Stimulated activated CD4-positive, alpha-beta T cell treated with anti-CD3 and anti-CD28 coated beads, Interleukin-2, amount 100 ng/mL, for 4 hours (primary cell): ENCODE measurements around the gene CCDC85B.

Experiments used
- DNase-seq: peaks from one replicate; pipeline ENCODE4 v3.0.0-alpha.2; 2020; ENCODE audit warnings: low read depth

The CCDC85B gene

GRCh38 chr11:65869643-65870306, 20.7 kb upstream of the CCDC85B start:
- no peak for DNase-seq

GRCh38 chr11:65870307-65870658, 20.2 kb upstream of the CCDC85B start:
- no peak for DNase-seq

DNA sequence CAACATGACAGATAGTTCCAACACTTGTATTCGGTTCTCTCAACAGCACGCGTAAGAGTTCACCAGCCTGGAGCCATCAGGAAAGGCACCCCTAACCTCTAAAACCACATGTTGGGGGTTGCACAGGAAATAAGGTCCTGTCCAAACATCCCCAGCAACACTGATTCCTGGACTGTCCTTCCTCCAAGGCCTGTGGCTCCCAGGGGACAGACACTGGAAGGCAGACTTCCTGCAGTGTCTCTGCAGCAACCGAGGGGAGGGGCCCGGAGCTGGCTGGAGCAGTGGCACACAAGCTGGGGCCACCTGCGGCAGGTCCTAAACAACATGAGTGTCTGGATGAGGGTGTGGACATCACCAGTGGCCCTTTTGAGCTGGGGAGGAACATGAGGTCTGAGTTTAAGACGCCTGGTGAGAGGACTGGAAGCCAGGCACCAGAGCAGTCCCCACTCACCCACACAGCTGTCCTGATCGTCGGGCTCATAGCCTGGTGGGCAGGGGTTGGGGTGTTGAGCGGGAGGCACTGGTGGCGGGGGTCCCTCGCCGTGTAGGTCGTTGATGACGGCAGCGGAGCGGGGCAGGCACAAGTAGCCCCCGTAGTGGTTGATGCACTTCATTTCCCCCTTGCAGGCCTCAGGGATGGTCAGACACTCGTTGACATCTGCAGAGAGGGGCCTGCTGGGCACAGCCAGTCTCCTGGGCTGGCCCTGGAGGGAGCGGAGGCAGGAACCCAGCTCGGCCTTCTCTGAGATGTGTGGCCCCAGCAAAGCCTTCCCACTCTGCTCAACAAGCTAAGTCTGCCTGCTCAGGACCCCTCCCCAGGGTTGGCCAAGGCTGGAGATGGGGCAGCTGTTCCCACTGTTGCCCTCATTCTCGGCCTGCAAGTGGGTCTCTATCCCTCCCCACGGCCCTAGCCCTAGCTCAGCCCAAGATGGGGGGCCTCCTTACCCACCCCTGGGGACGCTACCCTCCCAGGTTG, 19.5 kb upstream of the CCDC85B start:
- no peak for DNase-seq

GRCh38 chr11:65871811-65872548, 18.5 kb upstream of the CCDC85B start:
- no peak for DNase-seq

DNA sequence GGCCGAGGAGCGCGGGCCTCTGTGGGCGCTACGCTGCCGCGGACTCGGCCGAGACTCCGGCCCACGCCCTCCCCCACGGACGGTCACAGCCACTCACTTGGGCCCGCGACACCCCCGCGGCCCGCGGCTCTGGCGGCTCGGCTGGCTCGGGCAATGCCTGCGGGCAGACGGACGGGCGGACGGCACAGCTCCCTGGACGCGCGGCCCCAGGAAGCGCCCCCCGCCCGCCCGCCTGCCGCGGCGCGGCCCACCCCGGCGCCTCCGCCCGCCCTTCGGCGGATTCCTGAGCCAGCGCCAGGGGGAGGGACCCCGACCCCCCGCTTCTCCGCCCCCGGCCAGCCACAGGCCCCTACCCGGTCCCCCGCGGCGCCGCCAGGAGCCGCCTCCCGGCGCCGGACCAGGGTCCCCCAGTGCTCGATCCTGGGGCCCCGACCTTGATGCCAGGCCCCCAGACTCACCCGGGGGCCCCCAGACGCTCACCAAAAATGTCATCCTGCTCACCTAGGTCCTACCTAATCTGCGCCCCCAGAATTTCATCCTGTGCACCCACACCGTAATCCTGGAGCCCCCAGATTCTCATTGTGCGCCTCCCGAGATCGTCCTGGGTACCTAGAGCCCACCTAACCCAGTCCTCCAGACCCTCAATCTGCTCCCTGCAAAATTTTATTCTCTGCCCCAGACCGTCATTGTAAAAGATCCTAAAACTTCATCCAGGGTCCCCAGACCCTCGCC, 17.7 kb upstream of the CCDC85B start, which contains the start of gene EFEMP2:
Gene EFEMP2, minus strand, starts transcription at position 215 of the 732 bp plus-strand sequence. CDS start 446 bp downstream, outside the sequence.
- no peak for DNase-seq

DNA sequence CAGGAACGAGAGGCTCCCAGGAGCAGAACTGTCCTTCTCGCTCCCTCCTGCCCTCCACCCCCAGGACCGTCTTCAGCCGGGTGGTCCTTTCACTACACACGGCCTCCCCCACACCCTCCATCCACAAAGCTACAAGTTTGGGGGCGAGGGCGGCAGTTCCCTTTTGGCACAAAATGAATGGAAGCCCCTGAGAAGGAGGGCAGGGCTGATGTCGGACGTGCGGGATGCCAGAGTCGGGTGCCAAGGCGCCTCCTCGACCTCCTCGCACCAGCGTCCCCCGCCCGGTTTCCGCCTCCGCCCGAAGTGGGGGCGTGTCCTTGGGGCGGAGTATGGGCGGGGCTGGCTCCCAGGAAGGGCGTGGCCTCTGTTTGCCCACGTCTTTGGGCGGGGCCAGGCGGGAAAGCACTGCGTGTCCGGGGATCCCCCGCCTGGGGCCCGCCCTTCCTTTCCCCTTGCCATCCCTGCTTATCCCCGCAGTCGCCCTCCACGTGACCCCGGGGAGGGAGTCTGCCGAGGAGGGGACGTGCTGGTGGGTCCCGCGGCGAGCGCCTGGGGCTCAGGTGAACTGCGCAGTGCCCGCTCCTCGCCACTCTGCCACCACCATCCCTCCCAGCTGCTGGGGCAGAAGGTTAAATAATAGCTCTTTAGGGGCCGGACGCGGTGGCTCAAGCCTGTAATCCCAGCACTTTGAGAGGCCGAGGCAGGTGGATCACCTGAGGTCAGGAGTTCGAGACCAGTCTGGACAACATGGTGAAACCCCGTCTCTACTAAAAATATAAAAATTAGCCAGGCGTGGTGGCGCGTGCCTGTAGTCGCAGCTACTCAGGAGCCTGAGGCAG, 16.9 kb upstream of the CCDC85B start:
- peak; percentile 93 for DNase-seq

DNA sequence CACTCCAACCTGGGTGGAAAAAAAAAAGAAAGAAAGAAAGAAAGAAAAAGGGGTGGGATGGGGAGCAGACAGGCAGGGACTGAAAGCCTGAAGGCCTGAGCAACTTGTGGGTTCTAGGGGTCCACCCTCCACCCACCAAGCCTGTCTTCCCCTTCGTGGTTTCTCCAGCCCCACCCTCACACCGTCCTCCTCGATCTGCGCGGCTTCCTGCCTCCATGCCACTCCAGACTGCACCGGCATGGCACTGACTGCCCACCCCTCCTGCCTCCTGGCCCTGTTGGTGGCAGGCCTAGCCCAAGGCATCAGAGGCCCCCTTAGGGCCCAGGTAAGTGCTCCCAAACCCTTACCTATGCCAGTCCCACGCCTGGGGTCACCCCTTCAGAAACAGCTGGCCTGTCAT, 10.9 kb upstream of the CCDC85B start, which contains the start of gene CTSW:
Gene CTSW, plus strand, starts transcription at position 221 of the 400 bp plus-strand sequence. Its CDS starts 18 bp downstream, at position 239.
- no peak for DNase-seq

DNA sequence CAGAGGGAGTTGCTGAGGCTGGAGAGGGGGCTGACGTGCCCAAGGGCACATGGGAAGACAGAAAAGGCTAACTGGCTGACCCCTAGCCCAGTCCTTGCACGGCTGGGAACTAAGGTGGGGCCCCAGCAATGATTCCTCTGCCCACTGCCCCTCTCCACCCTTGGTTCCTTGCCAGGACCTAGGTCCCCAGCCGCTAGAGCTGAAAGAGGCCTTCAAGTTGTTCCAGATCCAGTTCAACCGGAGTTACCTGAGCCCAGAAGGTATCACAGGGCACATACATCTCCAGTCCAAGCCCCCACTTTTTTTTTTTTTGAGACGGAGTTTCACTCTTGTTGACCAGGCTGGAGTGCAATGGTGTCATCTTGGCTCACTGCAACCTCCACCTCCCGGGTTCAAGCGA, 10.4 kb upstream of the CCDC85B start:
- no peak for DNase-seq

- DNase-seq: no peak
Observed at GRCh38 chr11:65880844-65881421, 9.5 kb upstream of the CCDC85B start.

DNA sequence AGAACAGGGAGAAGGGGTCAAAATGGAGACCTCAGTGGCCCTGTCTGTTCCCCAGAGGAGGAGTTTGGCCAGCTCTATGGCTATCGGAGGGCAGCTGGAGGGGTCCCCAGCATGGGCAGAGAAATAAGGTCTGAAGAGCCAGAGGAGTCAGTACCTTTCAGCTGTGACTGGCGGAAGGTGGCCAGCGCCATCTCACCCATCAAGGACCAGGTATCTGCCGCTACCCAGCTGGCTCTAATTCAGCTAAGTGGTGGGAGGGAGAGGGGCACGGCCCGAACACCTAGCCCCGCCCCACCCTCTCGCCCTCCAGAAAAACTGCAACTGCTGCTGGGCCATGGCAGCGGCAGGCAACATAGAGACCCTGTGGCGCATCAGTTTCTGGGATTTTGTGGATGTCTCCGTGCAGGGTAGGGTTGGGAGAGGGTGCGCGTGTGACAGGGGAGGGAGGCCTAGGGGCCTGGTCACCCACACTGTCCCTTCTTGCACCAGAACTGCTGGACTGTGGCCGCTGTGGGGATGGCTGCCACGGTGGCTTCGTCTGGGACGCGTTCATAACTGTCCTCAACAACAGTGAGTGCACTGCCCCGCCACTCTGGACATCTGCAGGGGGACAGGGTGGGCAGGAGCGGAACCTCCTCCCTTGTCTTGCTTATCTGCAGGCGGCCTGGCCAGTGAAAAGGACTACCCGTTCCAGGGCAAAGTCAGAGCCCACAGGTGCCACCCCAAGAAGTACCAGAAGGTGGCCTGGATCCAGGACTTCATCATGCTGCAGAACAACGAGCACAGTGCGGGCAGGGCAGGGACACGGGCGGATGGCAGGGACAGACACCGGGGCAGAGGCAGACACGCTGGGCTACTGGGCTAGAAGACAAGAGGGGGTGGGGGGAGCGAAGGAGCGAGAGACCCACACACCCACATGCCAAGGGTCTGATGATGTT, 8.1 kb upstream of the CCDC85B start:
- no peak for DNase-seq

DNA sequence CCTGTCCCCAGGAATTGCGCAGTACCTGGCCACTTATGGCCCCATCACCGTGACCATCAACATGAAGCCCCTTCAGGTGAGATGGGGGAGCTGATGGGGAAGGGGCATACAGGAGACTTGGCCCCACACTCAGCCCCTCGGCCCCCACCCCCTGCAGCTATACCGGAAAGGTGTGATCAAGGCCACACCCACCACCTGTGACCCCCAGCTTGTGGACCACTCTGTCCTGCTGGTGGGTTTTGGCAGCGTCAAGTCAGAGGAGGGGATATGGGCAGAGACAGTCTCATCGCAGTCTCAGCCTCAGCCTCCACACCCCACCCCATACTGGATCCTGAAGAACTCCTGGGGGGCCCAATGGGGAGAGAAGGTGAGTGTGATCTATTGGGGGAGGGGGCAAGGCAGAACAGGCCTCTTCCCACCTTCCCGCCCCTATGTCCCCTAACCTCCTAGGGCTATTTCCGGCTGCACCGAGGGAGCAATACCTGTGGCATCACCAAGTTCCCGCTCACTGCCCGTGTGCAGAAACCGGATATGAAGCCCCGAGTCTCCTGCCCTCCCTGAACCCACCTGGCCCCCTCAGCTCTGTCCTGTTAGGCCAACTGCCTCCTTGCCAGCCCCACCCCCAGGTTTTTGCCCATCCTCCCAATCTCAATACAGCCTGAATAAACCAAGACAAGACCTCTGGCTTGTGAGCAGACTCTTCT, 7.3 kb upstream of the CCDC85B start:
- no peak for DNase-seq

DNA sequence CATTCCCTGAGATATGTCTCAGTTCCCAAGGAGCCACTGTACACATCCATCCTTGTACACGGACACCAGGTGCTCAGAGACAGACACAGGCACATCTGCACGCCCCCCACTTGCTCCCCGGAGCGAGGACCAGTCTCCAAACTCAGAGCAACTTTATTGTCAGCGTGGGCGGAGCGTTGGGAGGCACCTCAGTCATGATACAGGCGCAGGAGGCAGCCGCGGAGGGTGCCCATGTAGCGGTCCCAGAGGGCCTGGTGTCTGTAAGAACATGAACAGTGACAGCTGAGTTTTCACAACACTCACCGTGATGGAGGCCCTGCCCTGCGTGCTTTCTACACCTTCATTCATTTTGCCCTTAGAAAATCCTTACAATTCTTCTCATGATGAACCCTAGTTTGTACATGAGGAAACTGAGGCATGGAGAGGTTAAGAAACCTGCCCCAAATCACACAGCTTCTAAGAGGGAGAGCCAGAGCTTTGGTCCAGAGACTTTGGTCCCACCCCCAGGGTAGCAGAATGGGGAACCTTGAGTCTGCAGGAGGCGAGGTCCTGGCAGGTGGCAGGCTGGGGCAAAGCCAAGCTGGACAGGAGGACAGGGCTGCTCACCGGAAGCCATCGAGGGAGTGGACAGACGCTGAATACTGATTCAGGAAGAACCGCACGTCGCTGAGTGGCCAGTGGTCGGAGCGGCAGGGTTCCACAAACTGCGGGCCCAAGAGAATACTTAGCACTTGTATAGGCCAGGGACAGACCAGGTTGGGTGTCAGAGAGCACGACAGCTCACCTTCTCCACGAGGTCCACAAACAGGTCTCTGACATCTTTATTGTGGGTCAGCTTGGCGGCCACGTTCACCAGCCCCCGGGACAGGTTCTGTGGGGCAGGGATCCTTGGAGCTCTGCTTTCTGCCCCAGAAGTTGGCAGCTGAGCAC, 6.4 kb upstream of the CCDC85B start:
- DNase-seq: no peak

- DNase-seq: peak; percentile 69
Observed at GRCh38 chr11:65884716-65885092, 5.8 kb upstream of the CCDC85B start.

- DNase-seq: no peak
Observed at GRCh38 chr11:65885231-65885630, 5.2 kb upstream of the CCDC85B start.

DNA sequence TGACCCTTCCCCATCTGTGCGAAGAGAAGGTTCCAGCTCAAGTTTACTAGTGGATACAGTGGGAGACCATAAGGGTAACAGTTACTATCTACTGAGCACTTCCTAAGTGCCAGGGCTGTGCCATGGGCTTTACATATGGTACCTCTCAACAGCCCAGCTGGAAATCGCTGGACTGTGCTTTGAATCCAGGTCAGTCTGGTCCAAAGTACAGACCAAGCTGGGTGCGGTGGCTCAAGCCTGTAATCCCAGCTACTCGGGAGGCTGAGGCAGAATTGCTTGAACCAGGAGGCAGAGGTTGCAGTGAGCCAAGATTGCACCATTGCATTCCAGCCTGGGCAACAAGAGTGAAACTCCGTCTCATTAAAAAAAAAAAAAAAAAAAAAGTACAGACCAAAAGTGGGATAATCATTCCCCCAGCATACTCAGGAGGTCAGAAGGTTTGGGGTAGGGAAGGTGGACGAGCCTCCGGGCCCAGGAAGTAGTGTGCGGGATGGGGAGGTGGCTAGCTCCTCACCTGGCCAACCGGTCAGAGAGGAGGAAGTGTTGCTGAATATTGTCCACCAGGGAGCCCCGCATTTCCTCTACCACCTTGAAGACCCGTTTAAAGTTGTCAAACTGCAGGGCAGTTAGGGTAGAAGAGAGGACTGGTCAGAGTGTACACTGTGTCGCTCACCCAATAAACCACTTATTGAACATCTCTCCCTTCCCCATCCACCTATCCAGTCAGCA, 4.5 kb upstream of the CCDC85B start:
- DNase-seq: no peak

DNA sequence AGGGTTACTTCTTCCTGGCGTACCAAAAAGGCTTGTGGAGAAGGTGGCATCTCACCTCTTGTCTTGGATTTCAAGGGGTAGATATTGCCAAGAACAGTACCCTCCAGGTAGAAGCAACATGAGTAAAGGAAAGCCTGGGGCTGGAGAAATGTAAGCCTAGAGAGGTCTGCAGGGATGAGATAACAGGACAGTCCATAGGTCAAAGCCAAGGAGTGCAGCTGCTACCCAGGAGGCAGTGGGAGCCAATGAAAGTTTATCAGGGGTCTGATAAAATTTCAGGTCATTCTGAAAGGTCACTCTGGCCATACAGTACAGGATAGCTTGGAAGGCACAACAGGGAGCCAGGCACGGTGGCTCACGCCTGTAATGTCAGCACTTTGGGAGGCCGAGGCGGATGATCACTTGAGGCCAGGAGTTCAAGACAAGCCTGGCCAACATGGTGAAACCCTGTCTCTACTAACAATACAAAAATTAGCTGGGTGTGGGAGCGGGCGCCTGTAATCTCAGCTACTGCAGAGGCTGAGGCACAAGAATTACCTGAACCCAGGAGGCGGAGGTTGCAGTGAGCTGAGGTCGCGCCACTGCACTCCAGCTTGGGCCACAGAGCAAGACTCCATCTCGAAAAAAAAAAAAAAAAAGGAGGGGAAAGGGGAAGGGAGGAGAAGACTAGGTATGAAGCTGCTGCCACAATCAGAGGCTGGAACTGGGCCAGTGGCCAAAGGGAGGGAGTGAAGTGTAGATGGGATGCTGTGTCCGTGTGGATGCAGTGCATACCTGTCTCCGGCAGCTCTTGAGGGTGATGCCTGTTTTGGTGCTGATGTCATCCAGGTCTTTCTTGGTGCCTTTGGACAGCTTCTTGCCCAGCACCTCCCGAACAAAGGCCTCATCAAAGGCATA, 3.4 kb upstream of the CCDC85B start:
- no peak for DNase-seq
